GM21360 (cell line): ENCODE measurements around the gene LRP1.

ENCODE experiments used
- ATAC-seq: cut with Tn5 transposase; IDR thresholded peaks from one replicate; pipeline ENCODE4 v1.9.1; 2021; ENCODE audit warnings: mild to moderate bottlenecking, moderate library complexity; ENCODE audit not compliant: unreplicated experiment

Gene LRP1

GRCh38 chr12:57093415-57094207 is 34.7 kb upstream of the LRP1 start:
- ATAC-seq: no peak

DNA sequence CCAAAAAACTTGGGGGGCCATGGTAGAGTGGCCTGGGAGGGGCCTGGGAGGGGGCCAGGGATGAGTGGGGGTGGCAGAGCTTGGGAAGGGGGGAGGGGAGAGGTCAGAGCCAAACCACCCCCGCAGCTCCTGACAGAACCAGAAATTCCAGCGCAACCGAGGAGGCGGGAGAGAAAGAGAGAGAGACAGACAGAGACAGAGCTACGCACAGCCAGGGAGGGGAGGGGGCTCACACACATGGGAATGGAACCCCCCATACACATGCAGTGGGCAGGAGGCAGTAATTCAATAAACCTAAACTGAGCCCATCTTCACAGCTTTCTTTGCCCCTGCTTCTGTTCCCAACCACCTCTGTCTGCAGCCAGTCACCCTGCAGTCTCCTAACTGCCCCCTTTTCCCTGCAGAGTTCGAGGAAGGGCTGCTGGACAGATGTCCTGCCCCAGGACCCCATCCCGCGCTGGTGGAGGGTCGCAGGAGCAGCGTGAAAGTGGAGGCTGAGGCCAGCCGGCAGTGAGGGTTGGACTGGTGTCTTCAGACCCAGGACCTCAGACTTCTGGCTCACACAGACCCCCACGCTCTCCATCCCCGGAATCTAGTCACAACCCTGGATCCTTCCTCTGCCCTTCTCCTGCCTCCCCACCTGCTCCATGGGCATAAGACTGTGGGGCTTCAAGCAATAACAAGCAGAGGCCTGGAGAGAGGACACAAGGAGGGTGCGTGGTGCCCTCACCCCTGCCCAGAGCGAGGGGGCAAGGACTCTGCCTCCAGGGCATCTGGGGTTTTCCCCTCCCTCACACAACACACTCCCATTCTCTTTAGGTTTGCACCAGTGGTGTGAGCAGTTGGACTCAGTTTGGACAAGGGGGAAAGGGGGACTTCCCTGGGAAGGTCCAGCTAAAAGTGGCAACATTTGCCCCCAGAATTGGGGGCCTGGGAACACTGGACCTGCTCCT is 33.8 kb upstream of the LRP1 start:
- ATAC-seq: no peak

GRCh38 chr12:57095440-57095839 is 32.8 kb upstream of the LRP1 start:
- ATAC-seq: no peak

- no peak for ATAC-seq
Measured at GRCh38 chr12:57096099-57096572, 32.1 kb upstream of the LRP1 start.

DNA sequence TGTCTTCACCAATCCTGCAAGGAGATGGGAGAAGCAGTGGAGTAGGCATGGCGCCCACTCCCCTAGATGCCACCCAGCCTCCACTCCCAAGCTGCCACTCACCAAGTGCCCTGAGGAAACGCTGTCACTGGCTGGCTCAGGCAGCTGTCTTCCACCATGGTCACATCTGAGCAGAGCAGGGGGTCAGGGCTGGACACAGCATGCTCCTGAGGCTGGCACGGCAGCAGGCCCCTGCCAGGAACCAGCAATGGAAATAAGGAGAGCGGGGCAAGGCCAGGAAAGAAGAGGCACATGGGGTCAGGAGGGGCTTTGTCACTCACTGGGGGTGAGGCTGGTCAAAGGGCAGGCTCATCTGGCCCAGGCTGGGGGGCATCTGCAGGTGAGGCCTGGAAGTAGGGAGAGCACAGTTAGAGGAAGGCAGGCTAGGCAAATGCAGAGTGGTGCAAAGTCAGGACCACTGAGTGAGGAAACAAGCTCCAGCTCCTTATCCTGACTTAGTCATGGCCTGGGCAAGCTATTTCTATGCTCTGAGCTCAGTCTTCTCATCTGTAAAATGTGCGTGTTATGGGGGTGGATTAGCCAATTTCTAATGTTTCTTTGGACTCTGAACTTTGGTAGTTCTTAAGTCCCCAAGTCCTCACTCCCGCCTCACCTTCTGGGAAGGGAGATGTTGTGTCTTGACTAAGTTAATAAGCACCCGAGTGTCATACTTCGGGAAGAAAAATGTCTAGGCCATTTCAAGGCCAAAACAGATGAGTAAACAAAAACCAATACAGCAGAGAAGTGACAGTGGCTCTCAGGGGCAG is 31.3 kb upstream of the LRP1 start:
- ATAC-seq: no peak

DNA sequence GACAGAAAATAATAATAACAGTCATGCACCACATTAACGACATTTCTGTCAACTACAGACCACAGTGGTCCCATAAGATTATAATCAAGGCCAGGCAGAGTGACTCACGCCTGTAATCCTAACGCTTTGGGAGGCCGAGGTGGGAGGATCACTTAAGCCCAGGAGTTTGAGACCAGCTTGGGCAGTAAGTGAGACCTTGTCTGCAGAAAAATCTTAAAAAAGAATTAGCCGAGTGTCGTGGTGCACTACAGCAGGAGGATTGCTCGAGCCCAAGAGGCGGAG is 30.8 kb upstream of the LRP1 start:
- no peak for ATAC-seq

DNA sequence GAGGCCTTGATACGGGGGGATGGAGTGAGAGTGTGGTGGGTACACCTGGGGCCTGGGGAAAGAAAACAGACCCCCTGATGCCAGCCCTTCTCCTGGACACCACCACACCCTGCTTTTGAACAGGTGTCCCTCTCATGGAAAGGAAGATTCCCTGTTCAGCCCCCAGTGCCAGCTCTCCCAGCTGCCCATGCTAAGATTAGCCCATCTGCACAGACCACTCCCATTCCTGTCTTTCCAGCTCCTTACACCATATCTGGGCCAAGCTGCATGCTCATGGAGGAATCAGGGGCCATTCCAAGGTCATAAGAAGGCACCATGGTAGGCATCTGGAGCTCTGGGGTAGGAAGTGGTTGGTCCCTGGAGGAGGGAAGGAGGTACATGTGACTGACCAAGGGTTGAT is 29.7 kb upstream of the LRP1 start:
- ATAC-seq: no peak

- ATAC-seq: no peak
Measured at GRCh38 chr12:57099047-57099714, 29.1 kb upstream of the LRP1 start.

DNA sequence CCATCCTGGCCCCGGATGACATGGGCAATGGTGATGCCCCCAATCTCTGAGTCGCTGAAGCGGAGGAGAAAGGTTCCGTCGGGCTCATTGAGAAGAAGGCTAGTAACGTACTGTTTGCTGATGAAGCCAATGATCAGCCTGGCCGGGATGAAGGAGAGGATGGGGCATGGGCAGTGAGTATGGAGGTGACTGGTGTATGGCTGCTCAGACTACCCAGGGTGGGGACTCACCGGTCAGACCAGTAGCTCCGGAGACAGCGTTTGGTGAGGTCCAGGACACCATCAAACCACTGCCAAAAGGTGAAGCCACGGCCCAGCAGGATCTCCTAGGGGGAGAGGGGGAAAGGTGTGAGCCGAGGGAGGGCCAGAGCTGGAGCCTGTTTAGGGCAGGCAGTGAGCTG is 28.5 kb upstream of the LRP1 start:
- ATAC-seq: no peak

GRCh38 chr12:57101892-57102695 is 26.2 kb upstream of the LRP1 start:
- ATAC-seq: no peak

- ATAC-seq: no peak
Measured at GRCh38 chr12:57103856-57104255, 24.4 kb upstream of the LRP1 start.

GRCh38 chr12:57104292-57104910 is 23.9 kb upstream of the LRP1 start:
- ATAC-seq: no peak

DNA sequence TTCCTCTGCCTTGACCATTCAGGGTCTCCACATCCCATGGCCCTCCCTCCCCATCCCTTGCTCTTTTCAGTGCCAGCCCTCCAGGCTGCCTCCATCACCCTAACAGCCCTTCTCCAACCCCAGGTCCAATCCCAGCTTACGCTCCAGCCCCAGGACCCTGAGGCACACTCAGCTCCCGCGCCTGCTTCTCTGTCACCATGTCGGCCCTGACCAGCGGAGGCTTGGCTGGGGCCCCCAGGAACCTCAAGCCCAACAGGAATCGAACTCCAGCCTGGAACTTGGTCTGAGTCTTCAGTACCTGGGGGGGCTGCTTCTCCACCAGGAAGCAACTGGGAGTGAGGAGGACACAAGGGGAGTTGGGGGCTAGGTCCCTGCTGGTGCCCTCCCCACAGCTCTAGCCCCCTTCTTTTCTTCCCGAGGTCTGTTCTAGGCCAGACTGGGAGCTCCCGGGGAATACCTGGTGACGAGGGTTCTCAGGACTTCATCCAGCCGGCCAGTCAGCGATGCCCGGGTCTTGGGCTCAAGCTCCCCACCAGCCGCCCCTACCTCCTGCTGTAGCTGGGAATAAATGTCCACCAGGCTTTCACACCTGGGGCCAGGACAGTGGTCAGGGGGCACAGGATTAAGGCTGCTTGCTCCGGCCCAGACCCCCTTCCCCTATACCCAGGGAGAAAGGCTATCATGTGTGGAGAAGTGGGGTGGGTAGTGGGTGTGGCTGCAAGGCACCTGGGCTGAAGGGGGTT is 23.1 kb upstream of the LRP1 start:
- ATAC-seq: no peak

DNA sequence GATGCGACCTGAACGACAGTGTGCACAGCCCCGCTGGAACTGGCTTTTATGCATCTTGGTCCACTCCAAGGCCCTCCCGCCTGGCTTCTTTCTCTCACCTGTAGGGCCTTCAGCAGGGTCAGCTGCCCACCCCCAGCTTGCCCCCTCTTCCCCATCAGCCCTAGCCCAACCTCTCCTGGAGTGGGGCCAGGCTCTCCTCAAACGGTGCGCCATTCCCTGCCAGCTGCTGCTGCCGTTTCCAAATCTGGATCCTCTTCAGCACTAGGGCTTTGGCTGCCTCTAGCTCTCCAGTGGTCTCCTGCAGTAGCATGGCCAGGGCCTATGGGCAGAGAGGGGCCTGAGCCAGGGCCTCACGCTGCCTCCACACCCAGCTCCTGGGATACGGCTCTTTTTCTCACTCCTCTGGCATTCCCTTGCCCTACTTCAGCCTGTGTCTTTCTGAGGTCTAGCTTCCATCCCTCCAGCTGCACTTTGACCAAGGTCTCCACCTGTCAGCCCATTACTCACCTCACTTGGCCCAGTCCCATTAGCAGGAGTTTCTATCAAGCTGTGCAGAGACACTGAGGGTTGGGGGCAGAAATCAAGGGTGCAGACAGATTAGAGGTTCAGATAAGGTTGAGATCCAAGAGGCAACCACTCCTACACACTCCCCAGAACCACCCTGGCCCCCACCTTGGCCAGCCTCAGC is 22.1 kb upstream of the LRP1 start:
- no peak for ATAC-seq

GRCh38 chr12:57107456-57108155 is 20.7 kb upstream of the LRP1 start:
- ATAC-seq: no peak

GRCh38 chr12:57109207-57110103 is 18.8 kb upstream of the LRP1 start:
- ATAC-seq: no peak
